ENCODE data around the gene C16orf78. TPM values are rescaled to one million over a fixed set of nuclear protein-coding genes. Genes with fewer than 3 reads are reported as not detected.

C16orf78 gene
- not detected in 3 replicates for total RNA-seq (2021)
- not detected for Bru-seq, nascent RNA
- long read RNA-seq, experiment 1: 0 reads
- long read RNA-seq, experiment 2: 0 reads
- long read RNA-seq, experiment 3: 0 reads

DNA sequence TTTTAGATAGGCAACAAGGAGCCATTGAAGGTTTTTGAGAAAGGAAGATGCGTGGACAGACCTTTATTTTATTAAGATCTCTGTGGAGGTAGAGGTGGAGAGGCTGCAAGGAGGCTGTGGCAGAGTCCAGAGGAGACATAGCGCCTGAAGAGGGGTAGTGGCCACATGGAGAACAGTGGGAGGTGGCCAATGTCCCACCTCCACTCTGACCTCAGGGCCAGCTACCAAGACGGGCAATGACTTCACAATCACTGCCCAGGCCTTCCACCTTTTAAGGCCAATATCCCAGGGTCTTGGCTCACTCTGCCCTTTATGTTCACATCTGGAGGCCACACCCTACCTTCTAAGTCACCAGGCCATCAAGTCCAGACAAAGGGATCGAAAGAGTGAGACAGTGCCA lies at the start of gene C16orf78:
Gene C16orf78 (plus strand): TSS at position 301 of the 400 bp plus-strand sequence. CDS start 136 bp downstream, outside the sequence.
- H3K9me3 Mint-ChIP-seq: peaks cover 17% of the 10 kb centered on the region
- 0 out of 2 replicates have a peak within 1 kb of the TSS, but pooled peaks have one; percentile 14 for H3K27ac Mint-ChIP-seq
- H3K27me3 Mint-ChIP-seq (ENCODE audit: low read depth): peaks cover 31% of the 10 kb centered on the region
- H3K4me1 Mint-ChIP-seq: peaks cover 44% of the 10 kb centered on the region
- ChIA-PET CTCF (interaction anchor here (0.9 to 1.5 kb wide), 3 partner anchors 10 to 24 kb away, joined by 4 read pairs; no protein-coding TSS in a partner anchor), POLR2A (no interaction called here)
- no peak for ATAC-seq
- no peak within 1 kb of the TSS for H3K4me3 Mint-ChIP-seq
- peaks cover 6% of the 10 kb centered on the region for H3K36me3 Mint-ChIP-seq
- no peak for DNase-seq (ENCODE audit: low spot score)
- TF ChIP-seq, protein P1, sequence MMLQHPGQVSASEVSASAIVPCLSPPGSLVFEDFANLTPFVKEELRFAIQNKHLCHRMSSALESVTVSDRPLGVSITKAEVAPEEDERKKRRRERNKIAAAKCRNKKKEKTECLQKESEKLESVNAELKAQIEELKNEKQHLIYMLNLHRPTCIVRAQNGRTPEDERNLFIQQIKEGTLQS (CRISPR knock-in tag; conservative IDR thresholded peaks at IDR 0.05): no peak
- TF ChIP-seq E2F4 (CRISPR knock-in tag; IDR thresholded peaks at IDR 0.05; ENCODE audit: borderline replicate concordance, low read depth) (no peak), GRHL2 (CRISPR knock-in tag; IDR thresholded peaks at IDR 0.05; ENCODE audit: insufficient replicate concordance, severe bottlenecking) (no peak), CTCF (IDR thresholded peaks at IDR 0.05) (no peak), E2F5 (CRISPR knock-in tag; IDR thresholded peaks at IDR 0.05) (no peak), HMGXB4 (CRISPR knock-in tag; IDR thresholded peaks at IDR 0.05) (no peak), MLX (CRISPR knock-in tag; IDR thresholded peaks at IDR 0.05) (no peak), ZNF263 (CRISPR knock-in tag; IDR thresholded peaks at IDR 0.05; ENCODE audit: low read depth) (no peak), ZBTB21 (CRISPR knock-in tag; IDR thresholded peaks at IDR 0.05; ENCODE audit: borderline replicate concordance) (no peak)
- TF ChIP-seq, protein P2, sequence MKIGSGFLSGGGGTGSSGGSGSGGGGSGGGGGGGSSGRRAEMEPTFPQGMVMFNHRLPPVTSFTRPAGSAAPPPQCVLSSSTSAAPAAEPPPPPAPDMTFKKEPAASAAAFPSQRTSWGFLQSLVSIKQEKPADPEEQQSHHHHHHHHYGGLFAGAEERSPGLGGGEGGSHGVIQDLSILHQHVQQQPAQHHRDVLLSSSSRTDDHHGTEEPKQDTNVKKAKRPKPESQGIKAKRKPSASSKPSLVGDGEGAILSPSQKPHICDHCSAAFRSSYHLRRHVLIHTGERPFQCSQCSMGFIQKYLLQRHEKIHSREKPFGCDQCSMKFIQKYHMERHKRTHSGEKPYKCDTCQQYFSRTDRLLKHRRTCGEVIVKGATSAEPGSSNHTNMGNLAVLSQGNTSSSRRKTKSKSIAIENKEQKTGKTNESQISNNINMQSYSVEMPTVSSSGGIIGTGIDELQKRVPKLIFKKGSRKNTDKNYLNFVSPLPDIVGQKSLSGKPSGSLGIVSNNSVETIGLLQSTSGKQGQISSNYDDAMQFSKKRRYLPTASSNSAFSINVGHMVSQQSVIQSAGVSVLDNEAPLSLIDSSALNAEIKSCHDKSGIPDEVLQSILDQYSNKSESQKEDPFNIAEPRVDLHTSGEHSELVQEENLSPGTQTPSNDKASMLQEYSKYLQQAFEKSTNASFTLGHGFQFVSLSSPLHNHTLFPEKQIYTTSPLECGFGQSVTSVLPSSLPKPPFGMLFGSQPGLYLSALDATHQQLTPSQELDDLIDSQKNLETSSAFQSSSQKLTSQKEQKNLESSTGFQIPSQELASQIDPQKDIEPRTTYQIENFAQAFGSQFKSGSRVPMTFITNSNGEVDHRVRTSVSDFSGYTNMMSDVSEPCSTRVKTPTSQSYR (CRISPR knock-in tag; IDR thresholded peaks at IDR 0.05): no peak
- TF ChIP-seq, protein P3, sequence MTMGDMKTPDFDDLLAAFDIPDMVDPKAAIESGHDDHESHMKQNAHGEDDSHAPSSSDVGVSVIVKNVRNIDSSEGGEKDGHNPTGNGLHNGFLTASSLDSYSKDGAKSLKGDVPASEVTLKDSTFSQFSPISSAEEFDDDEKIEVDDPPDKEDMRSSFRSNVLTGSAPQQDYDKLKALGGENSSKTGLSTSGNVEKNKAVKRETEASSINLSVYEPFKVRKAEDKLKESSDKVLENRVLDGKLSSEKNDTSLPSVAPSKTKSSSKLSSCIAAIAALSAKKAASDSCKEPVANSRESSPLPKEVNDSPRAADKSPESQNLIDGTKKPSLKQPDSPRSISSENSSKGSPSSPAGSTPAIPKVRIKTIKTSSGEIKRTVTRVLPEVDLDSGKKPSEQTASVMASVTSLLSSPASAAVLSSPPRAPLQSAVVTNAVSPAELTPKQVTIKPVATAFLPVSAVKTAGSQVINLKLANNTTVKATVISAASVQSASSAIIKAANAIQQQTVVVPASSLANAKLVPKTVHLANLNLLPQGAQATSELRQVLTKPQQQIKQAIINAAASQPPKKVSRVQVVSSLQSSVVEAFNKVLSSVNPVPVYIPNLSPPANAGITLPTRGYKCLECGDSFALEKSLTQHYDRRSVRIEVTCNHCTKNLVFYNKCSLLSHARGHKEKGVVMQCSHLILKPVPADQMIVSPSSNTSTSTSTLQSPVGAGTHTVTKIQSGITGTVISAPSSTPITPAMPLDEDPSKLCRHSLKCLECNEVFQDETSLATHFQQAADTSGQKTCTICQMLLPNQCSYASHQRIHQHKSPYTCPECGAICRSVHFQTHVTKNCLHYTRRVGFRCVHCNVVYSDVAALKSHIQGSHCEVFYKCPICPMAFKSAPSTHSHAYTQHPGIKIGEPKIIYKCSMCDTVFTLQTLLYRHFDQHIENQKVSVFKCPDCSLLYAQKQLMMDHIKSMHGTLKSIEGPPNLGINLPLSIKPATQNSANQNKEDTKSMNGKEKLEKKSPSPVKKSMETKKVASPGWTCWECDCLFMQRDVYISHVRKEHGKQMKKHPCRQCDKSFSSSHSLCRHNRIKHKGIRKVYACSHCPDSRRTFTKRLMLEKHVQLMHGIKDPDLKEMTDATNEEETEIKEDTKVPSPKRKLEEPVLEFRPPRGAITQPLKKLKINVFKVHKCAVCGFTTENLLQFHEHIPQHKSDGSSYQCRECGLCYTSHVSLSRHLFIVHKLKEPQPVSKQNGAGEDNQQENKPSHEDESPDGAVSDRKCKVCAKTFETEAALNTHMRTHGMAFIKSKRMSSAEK (CRISPR knock-in tag; IDR thresholded peaks at IDR 0.05; ENCODE audit: borderline replicate concordance): no peak
- TF ChIP-seq, protein P4, sequence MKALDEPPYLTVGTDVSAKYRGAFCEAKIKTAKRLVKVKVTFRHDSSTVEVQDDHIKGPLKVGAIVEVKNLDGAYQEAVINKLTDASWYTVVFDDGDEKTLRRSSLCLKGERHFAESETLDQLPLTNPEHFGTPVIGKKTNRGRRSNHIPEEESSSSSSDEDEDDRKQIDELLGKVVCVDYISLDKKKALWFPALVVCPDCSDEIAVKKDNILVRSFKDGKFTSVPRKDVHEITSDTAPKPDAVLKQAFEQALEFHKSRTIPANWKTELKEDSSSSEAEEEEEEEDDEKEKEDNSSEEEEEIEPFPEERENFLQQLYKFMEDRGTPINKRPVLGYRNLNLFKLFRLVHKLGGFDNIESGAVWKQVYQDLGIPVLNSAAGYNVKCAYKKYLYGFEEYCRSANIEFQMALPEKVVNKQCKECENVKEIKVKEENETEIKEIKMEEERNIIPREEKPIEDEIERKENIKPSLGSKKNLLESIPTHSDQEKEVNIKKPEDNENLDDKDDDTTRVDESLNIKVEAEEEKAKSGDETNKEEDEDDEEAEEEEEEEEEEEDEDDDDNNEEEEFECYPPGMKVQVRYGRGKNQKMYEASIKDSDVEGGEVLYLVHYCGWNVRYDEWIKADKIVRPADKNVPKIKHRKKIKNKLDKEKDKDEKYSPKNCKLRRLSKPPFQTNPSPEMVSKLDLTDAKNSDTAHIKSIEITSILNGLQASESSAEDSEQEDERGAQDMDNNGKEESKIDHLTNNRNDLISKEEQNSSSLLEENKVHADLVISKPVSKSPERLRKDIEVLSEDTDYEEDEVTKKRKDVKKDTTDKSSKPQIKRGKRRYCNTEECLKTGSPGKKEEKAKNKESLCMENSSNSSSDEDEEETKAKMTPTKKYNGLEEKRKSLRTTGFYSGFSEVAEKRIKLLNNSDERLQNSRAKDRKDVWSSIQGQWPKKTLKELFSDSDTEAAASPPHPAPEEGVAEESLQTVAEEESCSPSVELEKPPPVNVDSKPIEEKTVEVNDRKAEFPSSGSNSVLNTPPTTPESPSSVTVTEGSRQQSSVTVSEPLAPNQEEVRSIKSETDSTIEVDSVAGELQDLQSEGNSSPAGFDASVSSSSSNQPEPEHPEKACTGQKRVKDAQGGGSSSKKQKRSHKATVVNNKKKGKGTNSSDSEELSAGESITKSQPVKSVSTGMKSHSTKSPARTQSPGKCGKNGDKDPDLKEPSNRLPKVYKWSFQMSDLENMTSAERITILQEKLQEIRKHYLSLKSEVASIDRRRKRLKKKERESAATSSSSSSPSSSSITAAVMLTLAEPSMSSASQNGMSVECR (CRISPR knock-in tag; IDR thresholded peaks at IDR 0.05; ENCODE audit: borderline replicate concordance): no peak
- TF ChIP-seq, protein P5, sequence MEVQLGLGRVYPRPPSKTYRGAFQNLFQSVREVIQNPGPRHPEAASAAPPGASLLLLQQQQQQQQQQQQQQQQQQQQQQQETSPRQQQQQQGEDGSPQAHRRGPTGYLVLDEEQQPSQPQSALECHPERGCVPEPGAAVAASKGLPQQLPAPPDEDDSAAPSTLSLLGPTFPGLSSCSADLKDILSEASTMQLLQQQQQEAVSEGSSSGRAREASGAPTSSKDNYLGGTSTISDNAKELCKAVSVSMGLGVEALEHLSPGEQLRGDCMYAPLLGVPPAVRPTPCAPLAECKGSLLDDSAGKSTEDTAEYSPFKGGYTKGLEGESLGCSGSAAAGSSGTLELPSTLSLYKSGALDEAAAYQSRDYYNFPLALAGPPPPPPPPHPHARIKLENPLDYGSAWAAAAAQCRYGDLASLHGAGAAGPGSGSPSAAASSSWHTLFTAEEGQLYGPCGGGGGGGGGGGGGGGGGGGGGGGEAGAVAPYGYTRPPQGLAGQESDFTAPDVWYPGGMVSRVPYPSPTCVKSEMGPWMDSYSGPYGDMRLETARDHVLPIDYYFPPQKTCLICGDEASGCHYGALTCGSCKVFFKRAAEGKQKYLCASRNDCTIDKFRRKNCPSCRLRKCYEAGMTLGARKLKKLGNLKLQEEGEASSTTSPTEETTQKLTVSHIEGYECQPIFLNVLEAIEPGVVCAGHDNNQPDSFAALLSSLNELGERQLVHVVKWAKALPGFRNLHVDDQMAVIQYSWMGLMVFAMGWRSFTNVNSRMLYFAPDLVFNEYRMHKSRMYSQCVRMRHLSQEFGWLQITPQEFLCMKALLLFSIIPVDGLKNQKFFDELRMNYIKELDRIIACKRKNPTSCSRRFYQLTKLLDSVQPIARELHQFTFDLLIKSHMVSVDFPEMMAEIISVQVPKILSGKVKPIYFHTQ (CRISPR knock-in tag; IDR thresholded peaks at IDR 0.05): no peak

All from WTC11 (cell line).